PC-3 (cell line): ENCODE results near the gene ACTR2. TPM values are rescaled to one million over a fixed set of nuclear protein-coding genes. Genes with fewer than 3 reads are reported as not detected.

Experiments
- ATAC-seq: fragments of 200-7000 bp; cut with Tn5 transposase; 2 replicates; pipeline ENCODE4 v1.9.1; 2020; ENCODE audit warnings: mild to moderate bottlenecking, moderate library complexity
- BruUV-seq: library from RNA; stranded (reverse); fragments of 400-500 nt; replicated peaks from 2 replicates; lab custom pipeline; 2021; lab: Mats Ljungman, UMichigan
- CTCF ChIA-PET: fragments of 300-600 bp; sonication (Branson Sonifier 250); formaldehyde crosslinking; loops from one replicate; lab custom pipeline; 2022; ENCODE audit warnings: antibody characterized with exemption; lab: Charles Lee
- POLR2A ChIA-PET: fragments of 300-600 bp; sonication (Branson Sonifier 250); formaldehyde crosslinking; loops from one replicate; lab custom pipeline; 2022; ENCODE audit warnings: antibody characterized with exemption; ENCODE audit not compliant: unreplicated experiment; lab: Charles Lee
- DNase-seq: peaks from one replicate; pipeline ENCODE4 v3.0.0-alpha.2; 2015
- H2AFZ ChIP-seq: fragments of 300-600 bp; sonication (generic); 2 replicates; pipeline ENCODE4 v1.6.0; 2016; ENCODE audit warnings: antibody characterized with exemption, low read length
- H3F3A ChIP-seq: fragments of 300-600 bp; sonication (generic); one replicate; pipeline ENCODE4 v1.6.0; 2017; ENCODE audit warnings: antibody characterized with exemption, low read length, control low read depth, mild to moderate bottlenecking; ENCODE audit not compliant: unreplicated experiment
- H3K27ac ChIP-seq: fragments of 300-600 bp; sonication (generic); 2 replicates; pipeline ENCODE4 v1.5.1; 2016; ENCODE audit warnings: mild to moderate bottlenecking, low read length
- H3K27me3 ChIP-seq: fragments of 300-600 bp; sonication (generic); 2 replicates; pipeline ENCODE4 v1.6.1; 2016; ENCODE audit warnings: low read length, mixed read lengths
- H3K36me3 ChIP-seq: fragments of 300-600 bp; sonication (generic); 2 replicates; pipeline ENCODE4 v1.6.1; 2016; ENCODE audit warnings: low read depth, mixed run types, low read length, mixed read lengths
- H3K4me1 ChIP-seq: fragments of 300-600 bp; sonication (generic); 2 replicates; pipeline ENCODE4 v1.5.1; 2016; ENCODE audit warnings: low read length; ENCODE audit not compliant: insufficient read depth
- H3K4me2 ChIP-seq: fragments of 300-600 bp; sonication (generic); 2 replicates; pipeline ENCODE4 v1.6.0; 2016; ENCODE audit warnings: low read length
- H3K4me3 ChIP-seq: fragments of 300-600 bp; sonication (generic); 2 replicates; pipeline ENCODE4 v1.5.1; 2016; ENCODE audit warnings: mild to moderate bottlenecking, low read length, mixed read lengths
- H3K79me2 ChIP-seq: fragments of 300-600 bp; sonication (generic); 2 replicates; pipeline ENCODE4 v1.6.1; 2017; ENCODE audit warnings: low read length, mixed read lengths
- H3K9ac ChIP-seq: fragments of 300-600 bp; sonication (generic); 2 replicates; pipeline ENCODE4 v1.6.0; 2016; ENCODE audit warnings: mild to moderate bottlenecking, low read length
- H3K9me2 ChIP-seq: fragments of 300-600 bp; sonication (generic); replicated peaks from 2 replicates; pipeline ENCODE4 v1.6.1; 2016; ENCODE audit warnings: mixed run types, low read length, mixed read lengths
- H3K9me3 ChIP-seq: fragments of 300-600 bp; sonication (generic); 2 replicates; pipeline ENCODE4 v1.6.1; 2016; ENCODE audit warnings: low read length, mixed read lengths
- H4K20me1 ChIP-seq: fragments of 300-600 bp; sonication (generic); 2 replicates; pipeline ENCODE4 v1.6.1; 2016; ENCODE audit warnings: low read length, mixed read lengths
- CTCF ChIP-seq: fragments of 300-600 bp; sonication (generic); conservative IDR thresholded peaks from 2 replicates; pipeline ENCODE4 v1.5.1; 2017; ENCODE audit warnings: antibody characterized with exemption, low read depth, mild to moderate bottlenecking, low read length
- EZH2 ChIP-seq: fragments of 300-600 bp; sonication (generic); IDR thresholded peaks from one replicate; pipeline ENCODE4 v1.6.1; 2017; ENCODE audit warnings: antibody characterized with exemption, mild to moderate bottlenecking, low read length; ENCODE audit not compliant: unreplicated experiment
- EZH2phosphoT487 ChIP-seq: fragments of 300-600 bp; sonication (generic); IDR thresholded peaks from 2 replicates; pipeline ENCODE4 v1.6.1; 2018; ENCODE audit warnings: mild to moderate bottlenecking, antibody characterized with exemption, low read length, borderline replicate concordance
- intact Hi-C: fragments of 100-400 bp; cut with micrococcal nuclease; formaldehyde crosslinking; loops from 2 replicates; pipeline ENCODE4 v1.9.0; 2023
- total RNA-seq: library from RNA; depleted of rRNA; stranded (reverse); fragments of >200 nt; gene quantifications from 2 replicates; pipeline ENCODE4 v1.2.3, GENCODE V29; 2014

Gene ACTR2
- total RNA-seq, 1 experiment from 2014 or later = 56.7 TPM

DNA sequence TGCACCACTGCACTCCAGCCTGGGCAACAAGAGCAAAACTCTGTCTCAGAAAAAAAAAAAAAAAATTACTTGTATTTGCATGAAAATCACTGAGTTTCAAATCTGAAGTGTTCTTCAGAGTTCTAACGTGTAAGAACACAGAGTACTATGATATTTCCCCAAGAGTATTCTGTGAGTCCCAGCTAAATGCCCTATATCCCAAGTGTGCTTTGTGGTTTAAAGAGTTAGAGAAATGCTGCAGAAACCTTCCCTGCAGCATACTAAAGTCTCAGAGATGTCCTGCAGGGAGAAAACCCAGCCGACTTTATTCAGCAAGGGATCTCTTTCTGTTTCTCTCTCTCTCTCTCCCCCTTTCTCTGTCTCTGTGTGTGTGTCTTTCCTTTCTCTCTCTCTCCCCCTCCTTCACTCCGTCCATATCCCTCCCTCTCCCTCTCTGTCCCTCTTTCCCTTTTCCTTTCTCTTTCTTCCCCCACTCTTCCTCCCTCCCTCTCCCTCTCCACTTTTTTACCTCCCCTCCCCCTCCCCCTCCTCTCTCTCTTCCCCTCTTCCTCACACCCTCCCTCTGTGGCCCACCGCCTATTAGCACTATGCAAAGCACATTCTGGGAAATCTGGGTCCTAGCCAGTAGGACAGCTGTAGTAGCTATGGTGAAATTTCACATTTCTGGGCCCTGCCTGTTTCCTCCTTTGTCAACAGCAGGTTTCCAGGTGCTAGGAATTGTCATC, 54.2 kb downstream of the ACTR2 start:
- no peaks in the 10 kb centered on the region for H3K36me3 ChIP-seq
- H3K9me3 ChIP-seq = no peaks in the 10 kb centered on the region
- H3K4me1 ChIP-seq = no peaks in the 10 kb centered on the region; the same call in 1 of the 2 replicates
- no TSS peak for BruUV-seq
- H2AFZ ChIP-seq = no peak overlapping the region
- TF ChIP-seq CTCF = no peak
- TF ChIP-seq EZH2phosphoT487 = no peak
- no peak for TF ChIP-seq EZH2
- H3K9ac ChIP-seq = no peak overlapping the region
- no peaks in the 10 kb centered on the region for H4K20me1 ChIP-seq
- no peak overlapping the region for H3K4me2 ChIP-seq
- no peaks in the 10 kb centered on the region for H3K9me2 ChIP-seq
- H3K27me3 ChIP-seq = no peaks in the 10 kb centered on the region
- intact Hi-C loops = no loop called here
- ATAC-seq (no peak), DNase-seq (no peak)
- ChIA-PET POLR2A (no interaction called here), CTCF (no interaction called here)
- H3K4me3 ChIP-seq = no peak overlapping the region
- H3F3A ChIP-seq = no peaks in the 10 kb centered on the region
- no peak overlapping the region for H3K27ac ChIP-seq
- no peaks in the 10 kb centered on the region for H3K79me2 ChIP-seq

DNA sequence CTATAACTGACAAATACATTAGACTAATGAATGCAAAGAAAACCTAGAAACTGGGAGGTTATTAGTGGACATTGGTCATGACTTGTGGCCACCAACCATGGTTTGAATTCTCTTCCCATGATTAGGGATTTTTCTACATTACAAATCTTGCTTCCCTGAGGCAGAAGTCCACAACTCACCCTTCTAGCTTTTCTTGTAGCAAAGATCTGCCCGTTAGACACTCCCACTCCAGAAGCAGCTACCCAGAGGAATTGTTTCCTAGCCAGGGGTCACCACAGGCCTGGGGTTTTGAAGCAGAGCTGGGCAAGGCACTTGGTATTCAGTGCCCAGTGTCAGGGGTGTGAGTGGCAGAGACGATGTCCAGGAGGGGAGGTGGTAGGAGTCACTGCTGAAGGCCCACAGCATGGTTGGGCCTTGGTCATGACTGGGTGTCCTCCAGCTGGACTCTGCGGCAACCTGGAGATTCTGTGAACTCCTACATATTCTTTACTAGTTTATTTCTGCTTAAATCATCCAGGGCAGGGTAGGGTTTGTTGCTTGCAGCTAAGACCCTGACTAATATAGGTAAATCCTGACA, 54.9 kb downstream of the ACTR2 start:
- Histone ChIP-seq H3F3A (no peaks in the 10 kb centered on the region), H3K9me3 (no peaks in the 10 kb centered on the region), H3K4me3 (no peak overlapping the region), H2AFZ (no peak overlapping the region), H3K27me3 (no peaks in the 10 kb centered on the region), H3K79me2 (no peaks in the 10 kb centered on the region), H4K20me1 (no peaks in the 10 kb centered on the region), H3K9ac (no peak overlapping the region), H3K27ac (no peak overlapping the region), H3K9me2 (no peaks in the 10 kb centered on the region), H3K36me3 (no peaks in the 10 kb centered on the region), H3K4me1 (no peaks in the 10 kb centered on the region; the same call in 1 of the 2 replicates), H3K4me2 (no peak overlapping the region)
- CTCF ChIA-PET = no interaction called here
- intact Hi-C loops = no loop called here
- BruUV-seq = no TSS peak
- TF ChIP-seq EZH2phosphoT487 = no peak
- TF ChIP-seq CTCF = no peak
- no peak for TF ChIP-seq EZH2
- DNase-seq (no peak), ATAC-seq (no peak)
- POLR2A ChIA-PET = no interaction called here

DNA sequence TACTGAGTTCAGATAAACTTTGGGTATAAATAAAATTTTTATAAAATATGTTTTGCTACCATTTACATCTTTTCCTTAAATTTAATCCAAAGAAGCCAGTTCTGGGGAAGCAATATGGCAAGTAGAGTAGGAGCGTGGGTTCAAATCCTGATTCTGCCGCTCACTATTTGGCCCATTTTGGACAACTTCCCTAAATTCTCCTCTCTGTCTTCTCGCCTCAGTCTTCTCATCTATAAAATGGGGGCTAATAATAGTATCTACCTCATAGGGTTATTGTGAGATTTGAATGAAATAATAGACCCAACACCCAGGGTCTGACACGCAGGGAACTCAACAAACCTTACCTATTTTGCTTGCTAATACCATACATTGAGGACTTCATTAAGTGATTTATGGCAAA, 59.7 kb downstream of the ACTR2 start:
- no peaks in the 10 kb centered on the region for H4K20me1 ChIP-seq
- H3K36me3 ChIP-seq = no peaks in the 10 kb centered on the region
- no peak overlapping the region for H3K4me3 ChIP-seq
- CTCF ChIA-PET = no interaction called here
- intact Hi-C loops = no loop called here
- H3K27ac ChIP-seq = no peak overlapping the region
- H2AFZ ChIP-seq = no peak overlapping the region
- no TSS peak for BruUV-seq
- H3K9me2 ChIP-seq = no peaks in the 10 kb centered on the region
- H3K9me3 ChIP-seq = no peaks in the 10 kb centered on the region
- no peaks in the 10 kb centered on the region for H3K79me2 ChIP-seq
- TF ChIP-seq EZH2phosphoT487 (no peak), EZH2 (no peak), CTCF (no peak)
- POLR2A ChIA-PET = no interaction called here
- no peaks in the 10 kb centered on the region for H3K27me3 ChIP-seq
- no peaks in the 10 kb centered on the region for H3K4me1 ChIP-seq
- no peak overlapping the region for H3K9ac ChIP-seq
- H3K4me2 ChIP-seq = no peak overlapping the region
- H3F3A ChIP-seq = no peaks in the 10 kb centered on the region
- ATAC-seq (no peak), DNase-seq (no peak)
